T-helper 1 cell treated with Interleukin-12 subunit alpha and Interleukin-12 subunit beta and Interleukin-4 antibody, amounts not matched to agents 30 μg/mL and 1 μg/mL, for 36 hours (primary cell): ENCODE measurements around the gene ST6GALNAC3.

ENCODE experiments used
- H3K27ac Mint-ChIP-seq: one replicate; pipeline ENCODE4 v1.8.0; 2021; ENCODE audit warnings: mild to moderate bottlenecking, mixed read lengths
- H3K27me3 Mint-ChIP-seq: one replicate; pipeline ENCODE4 v1.8.0; 2021; ENCODE audit warnings: low read depth, mixed read lengths
- H3K36me3 Mint-ChIP-seq: one replicate; pipeline ENCODE4 v1.8.0; 2021; ENCODE audit warnings: low read depth, mixed read lengths
- H3K4me1 Mint-ChIP-seq: one replicate; pipeline ENCODE4 v1.8.0; 2021; ENCODE audit warnings: low read depth, mixed read lengths
- H3K4me3 Mint-ChIP-seq: one replicate; pipeline ENCODE4 v1.8.0; 2021; ENCODE audit warnings: mild to moderate bottlenecking, moderate library complexity, mixed read lengths
- H3K9me3 Mint-ChIP-seq: one replicate; pipeline ENCODE4 v1.8.0; 2021; ENCODE audit warnings: mixed read lengths

ST6GALNAC3 gene

DNA sequence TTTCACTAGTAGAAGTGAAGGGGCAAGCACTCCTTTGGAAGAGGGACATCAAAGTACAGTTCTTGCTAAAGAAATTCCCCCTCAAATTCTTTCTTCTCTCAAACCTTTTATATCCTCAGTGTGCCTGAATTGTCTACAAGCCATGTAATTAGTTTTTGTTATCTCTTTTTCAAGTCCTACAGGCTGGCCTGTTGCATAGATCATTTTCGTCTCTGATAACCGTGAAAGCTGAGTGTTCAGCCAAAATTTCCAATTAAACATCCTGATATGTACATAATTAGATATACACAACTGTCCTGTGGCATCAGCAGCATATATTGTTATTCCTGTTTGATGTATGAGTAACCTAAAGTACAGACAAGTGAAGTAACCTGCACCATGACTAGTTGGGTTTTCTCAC, 417.2 kb downstream of the ST6GALNAC3 start:
- no peaks in the 10 kb centered on the region for H3K36me3 Mint-ChIP-seq
- H3K4me3 Mint-ChIP-seq = no peak overlapping the region
- no peaks in the 10 kb centered on the region for H3K27me3 Mint-ChIP-seq
- peaks cover 8% of the 10 kb centered on the region for H3K9me3 Mint-ChIP-seq
- H3K27ac Mint-ChIP-seq = no peak overlapping the region
- peaks cover 23% of the 10 kb centered on the region for H3K4me1 Mint-ChIP-seq

DNA sequence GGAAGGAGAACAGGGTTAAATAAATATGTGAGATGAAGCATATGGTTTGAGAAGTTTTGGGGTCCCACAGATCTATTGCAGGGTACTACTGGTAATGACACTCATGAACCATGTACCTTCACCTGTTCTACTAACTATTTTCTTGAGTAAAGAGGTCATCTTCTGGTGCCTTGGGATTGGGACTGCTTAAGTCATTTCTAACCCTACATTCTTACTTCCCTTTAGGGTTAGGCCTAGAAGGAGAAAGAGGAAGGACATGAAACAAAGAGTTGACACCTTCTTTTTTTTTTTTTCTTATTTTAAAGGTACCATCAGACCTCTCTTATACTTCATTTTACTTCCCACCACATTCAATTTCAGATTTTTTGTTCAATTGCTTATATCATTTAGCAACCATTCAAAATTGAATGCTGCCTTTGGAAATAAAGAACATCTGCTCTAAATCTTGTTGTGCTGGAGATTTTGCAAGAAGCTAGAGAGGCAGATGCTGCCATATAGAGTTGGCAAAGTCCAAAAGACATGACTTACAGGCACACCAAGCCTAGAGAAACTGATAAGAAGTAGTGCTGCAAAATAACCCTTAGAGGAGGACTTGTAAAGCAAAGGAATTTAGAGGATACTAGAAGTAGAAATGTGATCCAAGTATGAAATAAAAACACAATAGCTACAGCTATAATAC, 418.3 kb downstream of the ST6GALNAC3 start:
- Mint-ChIP-seq H3K4me3 (no peak overlapping the region), H3K27me3 (no peaks in the 10 kb centered on the region), H3K9me3 (peaks cover 8% of the 10 kb centered on the region), H3K36me3 (no peaks in the 10 kb centered on the region), H3K4me1 (peaks cover 23% of the 10 kb centered on the region), H3K27ac (no peak overlapping the region)

DNA sequence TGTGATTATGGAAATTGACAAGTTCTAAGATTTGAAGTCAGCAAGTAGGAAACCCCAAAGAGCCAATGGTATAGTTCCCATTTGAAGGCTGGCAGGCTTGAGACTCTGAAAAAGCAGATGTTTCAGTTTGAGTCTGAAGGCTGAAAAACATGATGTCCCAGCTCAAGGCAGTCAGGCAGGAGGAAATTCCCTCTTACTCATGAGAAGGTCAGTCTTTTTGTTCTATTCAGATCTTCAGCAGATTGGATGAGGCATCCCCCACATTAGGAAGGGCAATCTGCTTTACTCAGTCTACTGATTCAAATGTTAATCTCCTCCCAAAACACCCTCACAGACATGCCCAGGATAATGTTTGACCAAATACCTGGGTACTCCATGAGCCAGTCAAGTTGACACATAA, 420.3 kb downstream of the ST6GALNAC3 start:
- Mint-ChIP-seq H3K4me3 (peak overlapping the region; percentile 6), H3K36me3 (no peaks in the 10 kb centered on the region), H3K4me1 (peaks cover 23% of the 10 kb centered on the region), H3K27me3 (no peaks in the 10 kb centered on the region), H3K9me3 (no peaks in the 10 kb centered on the region), H3K27ac (peak overlapping the region; percentile 38)

DNA sequence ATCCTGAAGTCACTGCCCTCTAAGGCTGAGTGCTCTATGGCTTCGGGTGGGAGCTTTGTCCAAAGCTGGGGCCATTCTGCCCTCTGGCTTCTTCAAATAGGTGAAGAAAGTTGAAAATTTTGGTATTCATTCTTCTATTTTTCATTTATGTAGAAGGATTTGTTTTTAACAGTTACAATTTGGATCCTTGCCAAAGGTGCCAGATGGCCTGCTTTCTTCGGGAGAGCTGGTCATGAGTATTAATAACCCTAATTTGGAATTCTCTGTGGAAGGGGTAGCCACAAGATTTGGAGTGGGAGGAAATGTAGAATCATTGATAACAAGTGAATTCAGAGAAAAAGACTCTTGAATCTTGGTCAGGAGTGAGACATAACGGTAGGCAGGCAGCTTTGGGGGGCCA, 422.3 kb downstream of the ST6GALNAC3 start:
- H3K36me3 Mint-ChIP-seq = no peaks in the 10 kb centered on the region
- H3K27me3 Mint-ChIP-seq = no peaks in the 10 kb centered on the region
- peaks cover 26% of the 10 kb centered on the region for H3K4me1 Mint-ChIP-seq
- no peaks in the 10 kb centered on the region for H3K9me3 Mint-ChIP-seq
- no peak overlapping the region for H3K27ac Mint-ChIP-seq
- H3K4me3 Mint-ChIP-seq = no peak overlapping the region

DNA sequence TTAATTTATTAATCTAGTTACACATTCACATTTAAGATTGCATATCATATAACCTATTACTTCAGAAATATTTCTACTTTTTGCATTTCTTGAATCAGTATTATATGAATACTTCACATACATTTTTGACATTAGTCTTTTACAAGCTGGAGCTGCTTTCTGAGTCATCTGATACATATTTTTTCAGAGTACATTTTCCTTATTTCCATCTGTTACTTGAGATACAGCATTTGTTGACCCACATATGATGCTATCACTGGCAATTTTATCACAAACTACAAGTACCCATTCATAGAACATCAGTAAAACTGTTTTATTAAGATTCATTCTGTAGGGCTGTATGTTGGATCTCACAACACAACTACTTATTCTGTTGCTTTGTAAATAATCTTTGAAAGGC, 425.6 kb downstream of the ST6GALNAC3 start:
- Mint-ChIP-seq H3K4me1 (peaks cover 4% of the 10 kb centered on the region), H3K27ac (no peak overlapping the region), H3K9me3 (no peaks in the 10 kb centered on the region), H3K4me3 (no peak overlapping the region), H3K27me3 (no peaks in the 10 kb centered on the region), H3K36me3 (no peaks in the 10 kb centered on the region)

DNA sequence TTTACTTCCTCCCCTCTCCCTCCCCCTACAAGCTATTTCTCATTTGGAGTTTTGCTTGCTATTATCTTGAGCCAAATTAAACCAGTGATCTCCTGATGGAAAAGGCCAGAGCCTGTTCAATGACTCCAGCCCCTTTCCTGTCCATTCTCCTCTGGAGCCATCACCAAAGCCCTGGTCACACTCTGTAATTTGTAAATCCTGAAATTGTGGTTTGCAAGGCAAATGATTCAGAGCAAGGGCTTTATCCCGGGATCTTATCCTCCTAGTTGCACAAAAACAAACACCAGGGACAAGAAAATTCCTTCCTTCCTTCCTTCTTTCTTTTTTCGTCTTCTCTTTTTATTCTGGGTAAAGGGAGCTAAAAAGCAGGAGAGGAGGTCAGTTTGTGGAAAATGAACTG, 426.6 kb downstream of the ST6GALNAC3 start:
- Mint-ChIP-seq H3K36me3 (no peaks in the 10 kb centered on the region), H3K9me3 (no peaks in the 10 kb centered on the region), H3K27me3 (no peaks in the 10 kb centered on the region), H3K4me3 (no peak overlapping the region), H3K4me1 (peaks cover 4% of the 10 kb centered on the region), H3K27ac (no peak overlapping the region)

DNA sequence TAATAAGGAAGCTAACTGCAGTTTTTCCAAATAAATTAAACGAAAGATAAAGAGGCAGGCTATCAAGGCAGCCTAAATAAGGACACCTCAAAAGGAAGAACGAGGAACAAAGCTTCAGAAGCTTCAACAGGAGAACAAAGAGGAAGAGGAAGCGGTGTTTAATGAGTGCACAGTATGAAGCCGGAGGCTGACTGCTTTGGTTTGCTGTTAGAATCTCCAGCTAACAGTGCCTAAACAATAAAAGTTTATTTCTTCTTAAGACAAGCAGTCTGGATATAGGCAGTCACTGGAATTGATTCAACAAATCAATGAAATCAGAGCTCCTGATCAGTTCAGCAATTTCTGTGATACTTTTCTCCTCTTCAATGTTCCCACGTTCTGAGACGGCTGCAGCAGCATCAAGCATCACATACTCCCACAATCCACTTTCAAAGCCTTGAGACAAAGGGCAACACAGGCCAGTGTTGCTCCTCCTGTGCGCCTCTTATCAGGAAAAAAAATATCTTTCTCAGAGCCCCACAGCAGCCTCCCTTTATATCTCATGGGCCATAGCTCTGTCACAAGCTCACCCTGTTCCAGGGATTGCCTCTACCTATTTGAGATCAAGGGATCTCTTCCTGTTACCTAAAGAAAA, 427.2 kb downstream of the ST6GALNAC3 start:
- Mint-ChIP-seq H3K4me1 (peaks cover 4% of the 10 kb centered on the region), H3K36me3 (no peaks in the 10 kb centered on the region)

DNA sequence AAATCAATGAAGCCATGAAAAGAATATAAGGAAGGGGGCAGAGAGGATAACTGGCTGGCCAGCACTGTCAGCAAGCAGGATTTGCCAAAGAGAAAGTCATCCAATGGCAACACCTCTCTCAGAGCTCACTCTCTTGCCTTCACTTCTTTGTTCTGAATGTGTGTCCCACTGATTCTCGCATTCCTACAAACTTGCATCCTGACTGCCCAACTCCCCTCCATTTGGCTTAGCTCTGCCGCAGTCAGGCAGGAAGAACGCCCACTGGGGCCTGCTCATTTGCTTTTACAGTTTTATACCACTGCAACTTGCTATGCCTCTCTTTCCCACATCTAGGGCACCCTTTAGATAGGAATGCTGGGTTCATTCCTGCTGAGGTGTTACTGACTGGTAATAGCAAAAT, 428.6 kb downstream of the ST6GALNAC3 start:
- no peaks in the 10 kb centered on the region for H3K9me3 Mint-ChIP-seq
- no peaks in the 10 kb centered on the region for H3K36me3 Mint-ChIP-seq
- no peak overlapping the region for H3K27ac Mint-ChIP-seq
- no peak overlapping the region for H3K4me3 Mint-ChIP-seq
- no peaks in the 10 kb centered on the region for H3K27me3 Mint-ChIP-seq
- peaks cover 4% of the 10 kb centered on the region for H3K4me1 Mint-ChIP-seq

More for the DNA sequence above, 427.2 kb downstream of the ST6GALNAC3 start:
- no peak overlapping the region for H3K27ac Mint-ChIP-seq
- no peaks in the 10 kb centered on the region for H3K9me3 Mint-ChIP-seq
- H3K27me3 Mint-ChIP-seq = no peaks in the 10 kb centered on the region
- H3K4me3 Mint-ChIP-seq = no peak overlapping the region

DNA sequence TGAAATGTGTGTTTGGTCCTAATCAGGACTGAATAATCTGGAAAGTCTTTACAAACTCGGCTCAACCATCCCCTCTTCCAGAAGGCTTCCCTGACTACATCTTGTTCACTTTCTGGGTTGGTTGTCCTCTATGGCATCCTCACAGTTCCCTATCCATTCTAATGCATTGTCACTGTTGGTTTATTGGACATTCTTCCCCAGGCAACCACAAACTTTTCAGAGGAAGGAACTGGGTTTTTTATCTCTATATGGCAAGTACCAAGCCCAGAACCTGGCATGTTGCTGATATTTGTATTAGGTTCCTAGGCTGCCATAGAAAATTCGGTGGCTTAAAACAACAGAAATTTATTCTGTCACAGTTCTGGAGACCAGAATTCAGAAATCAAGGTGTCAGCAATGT, 429.2 kb downstream of the ST6GALNAC3 start:
- H3K27me3 Mint-ChIP-seq = no peaks in the 10 kb centered on the region
- H3K4me1 Mint-ChIP-seq = peaks cover 4% of the 10 kb centered on the region
- H3K9me3 Mint-ChIP-seq = no peaks in the 10 kb centered on the region
- no peak overlapping the region for H3K4me3 Mint-ChIP-seq
- no peak overlapping the region for H3K27ac Mint-ChIP-seq
- no peaks in the 10 kb centered on the region for H3K36me3 Mint-ChIP-seq

DNA sequence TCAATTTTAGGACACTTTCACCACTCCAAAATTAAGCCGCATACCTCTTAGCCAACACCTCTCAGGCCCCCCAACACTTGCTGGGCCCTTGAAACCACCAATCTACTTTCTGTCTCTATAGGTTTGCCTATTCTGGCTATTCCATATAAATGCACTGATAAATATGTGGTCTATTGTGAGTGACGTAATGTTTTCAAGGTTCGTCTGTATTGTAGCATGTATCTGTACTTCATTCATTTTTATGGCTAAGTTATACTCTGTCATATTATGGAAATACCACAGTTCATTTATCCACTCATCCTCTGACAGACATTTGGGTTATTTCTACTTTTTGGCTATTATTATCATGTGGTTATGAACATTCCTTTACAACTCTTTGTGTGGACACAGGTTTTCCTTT, 432.8 kb downstream of the ST6GALNAC3 start:
- Mint-ChIP-seq H3K27me3 (no peaks in the 10 kb centered on the region), H3K27ac (no peak overlapping the region), H3K4me1 (peaks cover 6% of the 10 kb centered on the region), H3K9me3 (no peaks in the 10 kb centered on the region), H3K36me3 (no peaks in the 10 kb centered on the region), H3K4me3 (no peak overlapping the region)

DNA sequence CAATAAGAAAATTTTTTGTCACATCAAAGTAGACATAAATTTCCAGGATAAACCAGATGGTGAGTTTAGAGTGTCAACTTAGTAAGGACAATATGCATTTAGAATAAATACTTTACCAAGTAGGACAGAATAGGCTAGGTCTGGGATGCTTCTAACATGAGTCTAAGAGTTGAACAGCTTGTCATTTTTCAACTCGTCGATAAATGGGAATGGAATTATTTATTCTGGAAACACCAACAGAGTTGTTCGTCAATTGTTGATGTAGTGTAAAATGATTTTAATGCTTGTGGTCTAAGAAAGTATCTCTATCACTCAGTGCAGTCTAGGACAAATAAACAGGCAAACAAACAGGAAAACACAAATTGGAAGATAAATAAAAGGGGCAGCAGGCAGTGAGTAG, 434.3 kb downstream of the ST6GALNAC3 start:
- no peak overlapping the region for H3K27ac Mint-ChIP-seq
- H3K9me3 Mint-ChIP-seq = no peaks in the 10 kb centered on the region
- H3K36me3 Mint-ChIP-seq = no peaks in the 10 kb centered on the region
- peaks cover 6% of the 10 kb centered on the region for H3K4me1 Mint-ChIP-seq
- H3K27me3 Mint-ChIP-seq = no peaks in the 10 kb centered on the region
- no peak overlapping the region for H3K4me3 Mint-ChIP-seq

DNA sequence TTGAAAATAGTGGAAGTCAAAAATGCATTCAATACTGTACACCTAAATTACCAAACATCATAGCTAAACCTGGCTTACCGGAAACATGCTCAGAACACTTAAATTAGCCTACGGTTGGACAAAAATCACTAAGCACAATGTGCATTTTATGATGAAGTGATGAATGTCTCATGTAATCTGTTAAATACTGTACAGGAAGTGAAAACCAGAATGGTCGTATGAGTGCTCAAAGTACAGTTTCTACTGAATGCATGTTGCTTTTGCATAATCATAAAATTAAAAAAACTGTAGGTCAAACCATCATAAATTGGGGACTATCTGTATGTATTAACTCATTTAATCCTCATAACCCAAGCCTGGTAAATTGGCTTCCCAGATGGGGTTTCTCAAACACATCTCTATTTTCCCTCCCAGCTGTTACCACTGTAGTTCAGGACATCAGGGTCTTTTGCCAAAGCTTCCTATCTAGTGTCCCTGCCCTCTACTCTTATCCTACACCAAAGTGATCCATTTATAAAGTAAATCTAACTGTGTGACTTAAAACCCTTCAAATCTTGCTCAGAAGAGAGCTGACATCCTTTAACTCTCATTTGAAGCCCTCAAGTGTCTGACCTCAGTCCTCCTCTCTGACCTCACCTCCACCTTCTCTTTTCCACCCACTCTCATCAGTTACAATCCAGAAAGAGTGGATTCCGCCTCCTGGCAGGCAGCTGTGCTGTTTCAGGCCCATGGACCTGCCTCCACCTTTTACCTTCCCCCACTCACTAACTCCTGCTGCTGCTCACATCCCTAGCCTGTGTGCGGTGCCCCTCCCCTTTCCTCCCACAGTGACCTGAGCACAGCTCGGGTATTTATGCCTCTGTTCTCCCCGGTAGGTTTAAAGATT, 436.4 kb downstream of the ST6GALNAC3 start:
- Mint-ChIP-seq H3K4me3 (no peak overlapping the region), H3K27ac (no peak overlapping the region), H3K36me3 (no peaks in the 10 kb centered on the region), H3K27me3 (no peaks in the 10 kb centered on the region), H3K4me1 (peaks cover 6% of the 10 kb centered on the region), H3K9me3 (no peaks in the 10 kb centered on the region)

DNA sequence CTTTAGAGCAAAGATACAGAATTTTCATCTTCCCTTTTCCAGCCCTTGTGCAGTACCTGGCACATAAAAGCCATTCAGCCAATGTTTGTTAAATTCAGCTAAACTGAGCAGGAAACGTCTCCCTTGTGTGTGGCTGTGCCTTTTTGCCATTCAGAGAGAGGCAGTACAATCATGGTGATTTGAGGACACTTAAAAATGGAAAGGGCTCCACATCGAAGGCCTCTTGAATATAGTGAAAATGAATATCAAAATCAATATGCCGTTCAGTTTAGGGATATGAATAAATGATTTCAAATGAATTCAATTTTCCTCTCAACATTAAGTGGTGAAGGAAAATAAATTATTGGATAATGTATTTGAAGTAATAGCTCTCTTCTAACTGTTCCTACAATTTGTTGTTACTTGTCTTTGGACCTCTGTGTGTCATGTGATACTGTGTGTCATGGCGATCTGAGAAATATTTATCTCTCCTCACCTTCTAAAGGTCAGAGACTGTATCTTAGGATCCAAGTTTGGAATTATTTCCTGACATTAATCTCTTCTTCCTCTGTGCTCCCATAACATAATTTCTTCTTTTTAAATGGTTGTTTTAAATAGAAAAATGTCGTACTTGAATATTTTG, 437.1 kb downstream of the ST6GALNAC3 start:
- no peak overlapping the region for H3K27ac Mint-ChIP-seq
- H3K27me3 Mint-ChIP-seq = no peaks in the 10 kb centered on the region
- H3K36me3 Mint-ChIP-seq = no peaks in the 10 kb centered on the region
- no peaks in the 10 kb centered on the region for H3K9me3 Mint-ChIP-seq
- H3K4me1 Mint-ChIP-seq = peaks cover 6% of the 10 kb centered on the region
- no peak overlapping the region for H3K4me3 Mint-ChIP-seq

DNA sequence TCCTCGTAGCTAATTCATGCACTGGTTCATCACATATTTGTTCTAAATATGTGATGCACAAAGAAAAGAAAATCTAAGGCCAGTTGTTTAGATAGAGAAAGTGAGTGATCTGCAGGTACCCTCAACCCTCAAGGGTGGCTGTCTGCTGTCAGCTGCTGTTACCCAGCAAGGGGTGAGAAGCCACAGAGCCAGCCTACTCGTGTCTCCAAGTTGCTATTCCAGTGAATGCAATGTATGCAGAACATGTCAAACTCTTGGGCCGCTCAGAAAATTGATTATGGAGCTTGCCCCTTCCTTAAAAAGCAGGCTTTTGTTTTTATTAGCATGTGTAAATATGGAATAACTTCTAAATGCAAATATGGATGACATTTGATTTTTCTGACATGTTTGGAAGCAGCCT, 456.4 kb downstream of the ST6GALNAC3 start:
- H3K9me3 Mint-ChIP-seq = no peaks in the 10 kb centered on the region
- H3K27ac Mint-ChIP-seq = no peak overlapping the region
- no peak overlapping the region for H3K4me3 Mint-ChIP-seq
- H3K4me1 Mint-ChIP-seq = no peaks in the 10 kb centered on the region
- H3K36me3 Mint-ChIP-seq = no peaks in the 10 kb centered on the region
- H3K27me3 Mint-ChIP-seq = no peaks in the 10 kb centered on the region
